GM21619 (cell line): Measurements from ENCODE around the gene LRRC2.
A peak's percentile ranks its signal among the peaks of the same experiment; 100 is the strongest.
"Not testable (repeated sequence)": the region's sequence is repeated elsewhere in the genome, so short reads cannot be mapped to it uniquely, and the experiment has no call there.

Experiments used
- ATAC-seq: cut with Tn5 transposase; IDR thresholded peaks from one replicate; pipeline ENCODE4 v1.9.1; 2021; ENCODE audit not compliant: unreplicated experiment

LRRC2 gene

GRCh38 chr3:46500656-46501635 lies 65.2 kb downstream of the LRRC2 start:
- no peak for ATAC-seq

DNA sequence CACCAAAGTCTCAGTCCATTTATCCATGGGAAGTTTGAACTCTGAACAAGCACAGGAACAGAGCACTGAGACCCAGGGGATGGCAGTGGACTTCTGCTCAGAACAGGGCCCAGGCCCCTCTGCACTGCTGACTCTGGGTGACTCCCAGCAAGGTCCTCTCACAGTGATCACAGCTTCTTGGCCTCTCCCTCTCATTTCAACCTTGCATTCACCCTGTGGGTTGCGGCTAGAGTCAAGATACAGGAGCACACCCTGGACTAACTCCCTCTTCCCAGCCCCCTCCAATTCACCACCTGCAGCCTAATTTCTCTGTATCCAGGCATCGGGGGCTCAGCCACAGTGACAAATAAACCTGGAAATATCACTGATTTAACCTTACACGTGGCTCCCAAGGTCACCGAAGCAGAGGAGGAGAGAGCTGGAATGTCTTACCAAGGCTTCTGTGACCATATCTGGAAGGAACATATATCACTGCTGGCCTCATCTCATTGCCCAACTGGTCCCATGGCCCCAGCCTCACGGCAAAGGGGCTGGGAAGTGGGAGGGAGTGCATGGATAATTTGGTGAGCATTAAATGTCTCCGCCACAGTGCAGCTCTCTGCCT lies 67.1 kb downstream of the LRRC2 start:
- no peak for ATAC-seq

DNA sequence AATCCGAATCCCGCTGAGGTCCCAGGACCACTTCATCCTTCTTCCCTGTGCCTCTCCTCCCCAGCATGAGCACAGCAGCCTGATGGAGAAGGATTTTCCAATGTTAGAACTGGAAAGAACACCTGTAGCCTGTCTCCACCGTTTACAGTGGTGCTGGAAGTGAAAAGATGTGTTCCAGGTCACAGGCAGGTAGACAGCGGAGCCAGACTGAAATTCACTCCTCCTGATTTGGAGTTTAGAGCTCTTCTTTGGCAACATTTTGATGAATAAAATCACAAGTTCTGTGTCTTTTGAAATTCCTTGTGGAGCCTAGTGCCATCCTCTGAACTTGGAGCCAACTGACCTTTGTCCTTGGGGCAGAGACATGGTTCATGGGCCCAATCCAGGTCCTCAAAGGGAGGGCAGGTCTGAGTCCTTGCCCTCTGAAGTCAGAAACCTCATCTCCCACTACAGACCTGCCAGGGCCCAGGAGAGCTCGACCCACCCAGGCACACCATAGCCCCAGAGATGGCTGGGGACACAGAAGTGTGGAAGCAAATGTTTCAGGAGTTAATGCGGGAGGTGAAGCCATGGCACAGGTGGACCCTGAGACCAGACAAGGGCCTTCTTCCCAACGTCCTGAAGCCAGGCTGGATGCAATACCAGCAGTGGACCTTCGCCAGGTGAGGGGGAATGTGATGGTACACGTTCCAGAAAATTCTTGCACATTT lies 68.4 kb downstream of the LRRC2 start, which contains the start of gene RTP3:
RTP3 (plus strand) TSS at position 421 of the 710 bp plus-strand sequence; CDS start at position 508, 87 bp downstream.
- ATAC-seq: no peak

GRCh38 chr3:46496746-46497555 lies 69.2 kb downstream of the LRRC2 start:
- ATAC-seq: no peak

- ATAC-seq: no peak
Measured at GRCh38 chr3:46495901-46496456, 70.1 kb downstream of the LRRC2 start.

- ATAC-seq: not testable (repeated sequence)
Measured at GRCh38 chr3:46494491-46494890, 71.6 kb downstream of the LRRC2 start.

GRCh38 chr3:46492890-46493547 lies 73.1 kb downstream of the LRRC2 start:
- no peak for ATAC-seq

DNA sequence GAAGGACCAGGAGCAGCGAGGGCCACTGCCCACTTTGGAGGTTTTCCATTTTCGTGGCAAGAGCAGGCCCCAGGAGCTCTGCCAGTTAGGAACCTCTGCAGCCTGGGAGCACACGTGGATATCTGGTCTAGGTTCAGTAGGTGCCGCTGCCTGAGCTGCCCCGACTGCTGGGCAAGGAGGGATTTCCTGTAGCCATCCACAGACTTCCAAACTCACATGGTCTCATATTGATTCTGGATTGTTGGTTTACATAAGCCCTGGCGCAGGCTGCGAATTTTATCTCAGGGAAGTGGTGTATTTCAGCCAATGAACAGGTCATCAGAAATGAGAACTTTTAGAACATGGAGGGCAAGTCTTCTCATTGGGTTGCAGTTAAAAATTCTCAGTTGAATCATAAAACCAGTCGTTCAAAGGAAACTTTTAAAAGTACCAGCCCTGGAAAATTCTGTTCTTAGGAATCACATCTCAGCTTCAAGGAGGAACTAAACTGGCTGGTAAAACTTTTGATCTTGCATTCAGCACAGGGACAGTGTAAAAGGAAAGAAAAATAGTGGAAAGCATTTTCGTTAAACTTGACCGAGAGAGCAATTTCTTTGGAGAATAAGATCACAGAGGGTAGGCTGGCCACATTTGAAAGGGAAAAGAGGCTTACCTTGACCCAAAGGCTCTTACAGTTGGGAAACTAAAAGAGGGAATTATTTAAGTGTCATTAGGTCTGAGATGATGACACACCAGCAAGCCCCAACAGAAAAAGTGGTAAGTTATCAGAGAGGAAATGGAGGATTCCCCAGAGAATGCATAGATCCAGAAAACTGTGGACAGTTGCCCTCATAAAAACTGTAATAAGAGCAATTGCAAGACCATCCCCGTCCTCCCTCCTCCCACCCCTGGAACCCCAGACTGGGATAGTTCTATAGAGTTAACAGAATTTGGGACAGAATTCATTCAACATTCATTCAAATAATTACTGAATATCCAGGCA lies 74.7 kb downstream of the LRRC2 start:
- no peak for ATAC-seq

- ATAC-seq: no peak
Measured at GRCh38 chr3:46490338-46491084, 75.6 kb downstream of the LRRC2 start.

DNA sequence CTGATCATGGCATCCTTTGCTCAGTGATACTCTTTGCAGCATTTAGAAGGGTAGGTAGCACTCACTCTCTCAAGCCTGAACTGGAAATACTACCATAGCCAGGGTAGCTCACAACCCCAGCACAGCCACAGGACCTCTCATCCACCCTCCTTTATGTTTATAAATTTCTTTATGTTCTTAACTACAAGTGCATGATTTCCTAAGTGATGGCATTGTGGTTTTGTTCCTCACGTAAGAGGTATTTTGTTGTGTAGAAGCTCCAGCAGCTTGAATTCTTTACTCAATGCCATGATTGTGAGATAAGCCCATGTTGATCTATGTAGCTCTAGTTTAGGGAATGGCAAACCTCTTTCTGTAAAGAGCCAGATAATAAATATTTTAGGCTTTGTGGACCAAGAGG lies 76.2 kb downstream of the LRRC2 start:
- ATAC-seq: no peak

GRCh38 chr3:46489381-46489780 lies 76.7 kb downstream of the LRRC2 start:
- ATAC-seq: no peak

- ATAC-seq: peak; percentile 97
Measured at GRCh38 chr3:46488735-46489361, 77.3 kb downstream of the LRRC2 start.

- no peak for ATAC-seq
Measured at GRCh38 chr3:46485779-46486175, 80.3 kb downstream of the LRRC2 start.

GRCh38 chr3:46484911-46485778 lies 81.0 kb downstream of the LRRC2 start:
- ATAC-seq: no peak

DNA sequence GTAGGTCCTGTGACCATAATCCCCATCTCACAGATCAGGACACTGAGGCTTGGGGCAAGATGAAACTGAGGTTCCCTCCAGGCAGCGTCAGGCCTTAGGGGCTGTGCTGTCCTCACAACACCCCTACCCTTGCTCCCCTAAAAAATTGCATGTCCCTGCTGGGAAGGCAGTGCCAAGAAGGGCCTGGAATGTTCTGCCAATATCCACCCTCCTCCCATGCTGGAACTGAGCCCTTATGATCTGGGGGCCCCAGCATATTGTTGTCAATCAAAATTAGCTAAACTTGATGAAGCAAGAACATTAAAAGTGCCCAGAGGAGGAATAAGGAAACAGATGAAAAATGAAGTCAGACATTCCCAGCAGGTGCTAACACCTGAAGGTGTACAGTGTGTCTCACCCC lies 81.7 kb downstream of the LRRC2 start:
- no peak for ATAC-seq

DNA sequence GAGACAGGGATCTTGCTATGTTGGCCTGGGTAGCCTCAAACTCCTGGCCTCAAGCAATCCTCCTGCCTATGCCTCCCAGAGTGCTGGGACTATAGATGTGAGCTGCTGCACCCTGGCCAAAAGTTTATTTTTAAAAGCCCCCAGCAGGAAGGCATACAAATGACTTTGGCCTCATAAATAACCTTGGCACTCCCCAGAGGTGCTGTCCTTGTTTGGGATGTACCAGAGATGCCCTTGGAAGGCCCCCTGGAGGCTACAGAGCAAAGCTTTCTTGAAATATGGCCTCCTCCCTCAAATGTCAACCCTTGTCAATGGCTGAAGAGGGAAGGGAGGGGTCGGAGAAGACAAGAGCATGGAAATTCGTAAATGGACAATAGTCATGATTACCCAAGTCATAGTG lies 82.3 kb downstream of the LRRC2 start:
- ATAC-seq: no peak
